HG03139 (cell line): ENCODE data around the gene P2RY2.
"Not testable (repeated sequence)": the region's sequence is repeated elsewhere in the genome, so short reads cannot be mapped to it uniquely, and the experiment has no call there.

Experiments used
- ATAC-seq: cut with Tn5 transposase; IDR thresholded peaks from one replicate; pipeline ENCODE4 v1.9.1; 2021; ENCODE audit not compliant: unreplicated experiment

P2RY2 gene

GRCh38 chr11:73226297-73227006 lies 8.4 kb downstream of the P2RY2 start:
- ATAC-seq, result no peak

GRCh38 chr11:73227571-73228211 lies 9.6 kb downstream of the P2RY2 start:
- ATAC-seq, result no peak

- no peak for ATAC-seq
Observed at GRCh38 chr11:73228268-73229134, 10.4 kb downstream of the P2RY2 start.

- no peak for ATAC-seq
Observed at GRCh38 chr11:73229321-73229895, 11.3 kb downstream of the P2RY2 start.

- no peak for ATAC-seq
Observed at GRCh38 chr11:73229896-73230875, 12.1 kb downstream of the P2RY2 start.

GRCh38 chr11:73230931-73231330 lies 12.8 kb downstream of the P2RY2 start:
- no peak for ATAC-seq

GRCh38 chr11:73232487-73232886 lies 14.4 kb downstream of the P2RY2 start:
- ATAC-seq, result not testable (repeated sequence)

GRCh38 chr11:73233211-73233610 lies 15.1 kb downstream of the P2RY2 start:
- ATAC-seq, result no peak

- ATAC-seq, result no peak
Observed at GRCh38 chr11:73233692-73234470, 15.8 kb downstream of the P2RY2 start.

- ATAC-seq, result no peak
Observed at GRCh38 chr11:73234471-73235181, 16.5 kb downstream of the P2RY2 start.

GRCh38 chr11:73235236-73235786 lies 17.2 kb downstream of the P2RY2 start:
- no peak for ATAC-seq

- no peak for ATAC-seq
Observed at GRCh38 chr11:73236205-73236765, 18.2 kb downstream of the P2RY2 start.

GRCh38 chr11:73236854-73237253 lies 18.8 kb downstream of the P2RY2 start:
- no peak for ATAC-seq

GRCh38 chr11:73237471-73238290 lies 19.6 kb downstream of the P2RY2 start:
- ATAC-seq, result no peak

GRCh38 chr11:73239111-73239521 lies 21.0 kb downstream of the P2RY2 start:
- no peak for ATAC-seq

- no peak for ATAC-seq
Observed at GRCh38 chr11:73239571-73240189, 21.6 kb downstream of the P2RY2 start.
